Activated CD8-positive, alpha-beta memory T cell treated with anti-CD3 and anti-CD28 coated beads, Interleukin-2, amount 50 U/mL, for 4 hours (primary cell): ENCODE measurements around the gene ZC3HAV1.

Experiments used
- DNase-seq: peaks from one replicate; pipeline ENCODE4 v3.0.0-alpha.2; 2020

Gene ZC3HAV1

GRCh38 chr7:139004321-139005090, 105.0 kb downstream of the ZC3HAV1 start:
- no peak for DNase-seq

- no peak for DNase-seq
Observed at GRCh38 chr7:138999414-138999813, 110.1 kb downstream of the ZC3HAV1 start.
